Endothelial cell (in vitro differentiated cells): ENCODE measurements around the gene SLC66A2. TPM values are rescaled to one million over a fixed set of nuclear protein-coding genes. Genes with fewer than 3 reads are reported as not detected.

Experiments
- DNase-seq: peaks from one replicate; pipeline ENCODE4 v3.0.0; 2021; ENCODE audit warnings: low spot score
- H3K27ac Mint-ChIP-seq: one replicate; pipeline ENCODE4 v1.8.0; 2021; ENCODE audit warnings: mixed read lengths, inconsistent platforms; ENCODE audit not compliant: unreplicated experiment
- H3K27me3 Mint-ChIP-seq: one replicate; pipeline ENCODE4 v1.8.0; 2021; ENCODE audit warnings: mild to moderate bottlenecking, moderate library complexity, mixed read lengths, inconsistent platforms; ENCODE audit not compliant: unreplicated experiment
- H3K36me3 Mint-ChIP-seq: one replicate; pipeline ENCODE4 v1.8.0; 2021; ENCODE audit warnings: mild to moderate bottlenecking, low read depth, mixed read lengths, inconsistent platforms; ENCODE audit not compliant: unreplicated experiment
- H3K4me1 Mint-ChIP-seq: one replicate; pipeline ENCODE4 v1.8.0; 2021; ENCODE audit warnings: mild to moderate bottlenecking, mixed read lengths, inconsistent platforms; ENCODE audit not compliant: unreplicated experiment
- H3K4me3 Mint-ChIP-seq: one replicate; pipeline ENCODE4 v1.8.0; 2021; ENCODE audit warnings: mild to moderate bottlenecking, mixed read lengths, inconsistent platforms; ENCODE audit not compliant: unreplicated experiment
- H3K9me3 Mint-ChIP-seq: one replicate; pipeline ENCODE4 v1.8.0; 2021; ENCODE audit warnings: mixed read lengths, inconsistent platforms; ENCODE audit not compliant: unreplicated experiment
- CTCF ChIP-seq: fragments of 200-600 bp; sonication (generic); IDR thresholded peaks from one replicate; pipeline ENCODE4 v1.5.0; 2021; ENCODE audit warnings: antibody characterized with exemption; ENCODE audit not compliant: unreplicated experiment
- total RNA-seq: library from RNA; stranded (reverse); fragmentation: NEBNext Ultra II Directional; extraction: Animal tissue kit (Norgen Biotek cat#: 25700); gene quantifications from one replicate; pipeline ENCODE4 v1.2.1, GENCODE V29; 2021; ENCODE audit not compliant: unreplicated experiment

Gene SLC66A2
- total RNA-seq, 1 donor from 2014 or later: 31.8 TPM

- no peak for DNase-seq
- Mint-ChIP-seq H3K27me3 (no peaks in the 10 kb centered on the region), H3K27ac (no peak overlapping the region), H3K36me3 (peaks cover 43% of the 10 kb centered on the region), H3K4me3 (no peak overlapping the region), H3K9me3 (peaks cover 5% of the 10 kb centered on the region), H3K4me1 (peaks cover 2% of the 10 kb centered on the region)
- no peak for TF ChIP-seq CTCF
Measured at GRCh38 chr18:79934311-79935097, 16.9 kb downstream of the SLC66A2 start.

GRCh38 chr18:79933765-79934164, 17.7 kb downstream of the SLC66A2 start:
- no peak overlapping the region for H3K4me3 Mint-ChIP-seq
- DNase-seq: no peak
- H3K27ac Mint-ChIP-seq: no peak overlapping the region
- peaks cover 5% of the 10 kb centered on the region for H3K9me3 Mint-ChIP-seq
- peak; percentile 23 for TF ChIP-seq CTCF
- H3K27me3 Mint-ChIP-seq: no peaks in the 10 kb centered on the region
- H3K4me1 Mint-ChIP-seq: peaks cover 2% of the 10 kb centered on the region
- peaks cover 46% of the 10 kb centered on the region for H3K36me3 Mint-ChIP-seq

- Mint-ChIP-seq H3K36me3 (peaks cover 44% of the 10 kb centered on the region), H3K27me3 (peaks cover 1% of the 10 kb centered on the region), H3K4me3 (no peak overlapping the region), H3K4me1 (peaks cover 2% of the 10 kb centered on the region), H3K27ac (no peak overlapping the region), H3K9me3 (peaks cover 5% of the 10 kb centered on the region)
- no peak for TF ChIP-seq CTCF
- no peak for DNase-seq
Measured at GRCh38 chr18:79932907-79933306, 18.5 kb downstream of the SLC66A2 start.

- peaks cover 5% of the 10 kb centered on the region for H3K9me3 Mint-ChIP-seq
- H3K4me3 Mint-ChIP-seq: no peak overlapping the region
- DNase-seq: no peak
- H3K27me3 Mint-ChIP-seq: peaks cover 1% of the 10 kb centered on the region
- peaks cover 2% of the 10 kb centered on the region for H3K4me1 Mint-ChIP-seq
- H3K27ac Mint-ChIP-seq: no peak overlapping the region
- no peak for TF ChIP-seq CTCF
- peaks cover 42% of the 10 kb centered on the region for H3K36me3 Mint-ChIP-seq
Measured at GRCh38 chr18:79931475-79931874, 20.0 kb downstream of the SLC66A2 start.

DNA sequence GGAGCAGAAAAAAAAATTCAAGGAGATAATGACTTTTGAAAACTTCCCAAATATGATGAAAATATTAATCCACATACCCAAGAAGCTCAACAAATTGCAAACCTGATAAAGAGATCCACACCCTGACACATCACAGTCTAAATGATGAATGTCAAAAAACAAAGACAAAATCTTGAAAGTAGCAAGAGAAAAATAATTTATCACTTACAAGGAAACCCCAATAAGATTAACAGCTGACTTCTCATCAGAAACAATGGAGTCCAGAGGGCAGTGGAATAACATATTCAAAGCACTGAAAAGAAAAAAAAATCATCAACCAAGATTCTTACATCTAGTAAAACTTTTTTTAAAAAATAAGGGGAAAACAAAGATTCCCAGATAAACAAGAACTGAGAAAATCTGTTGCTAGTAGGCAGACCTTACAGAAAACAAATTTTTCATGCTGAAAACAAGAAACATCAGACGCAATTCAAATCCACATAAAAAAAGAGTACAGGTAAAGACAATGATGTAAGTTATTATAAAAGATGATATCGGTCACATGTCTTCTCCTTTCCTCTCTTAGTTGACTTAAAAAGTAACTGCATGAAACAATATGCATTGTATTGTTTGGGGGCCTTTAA, 21.3 kb downstream of the SLC66A2 start:
- peaks cover 4% of the 10 kb centered on the region for H3K27me3 Mint-ChIP-seq
- peaks cover 5% of the 10 kb centered on the region for H3K9me3 Mint-ChIP-seq
- peaks cover 40% of the 10 kb centered on the region for H3K36me3 Mint-ChIP-seq
- H3K4me3 Mint-ChIP-seq: peak overlapping the region; percentile 26
- H3K4me1 Mint-ChIP-seq: no peaks in the 10 kb centered on the region
- no peak for DNase-seq
- H3K27ac Mint-ChIP-seq: no peak overlapping the region
- TF ChIP-seq CTCF: no peak
